Lower lobe of right lung (tissue), 2 donors: ENCODE results near the gene ZFAND3. TPM values are rescaled to one million over a fixed set of nuclear protein-coding genes. Genes with fewer than 3 reads are reported as not detected.

ENCODE experiments used
- ATAC-seq, 2 donors: fragments of 200-7000 bp; cut with Tn5 transposase; one replicate each; pipeline ENCODE4 v1.9.1; 2020 to 2022; ENCODE audit warnings: mild to moderate bottlenecking in 2 of 2, moderate library complexity in 2 of 2
- DNase-seq: peaks from one replicate; pipeline ENCODE4 v3.0.0-alpha.2; 2020
- H3K27ac ChIP-seq: fragments of 200-600 bp; one replicate; pipeline ENCODE4 v1.8.0; 2022
- H3K27me3 ChIP-seq: fragments of 200-600 bp; one replicate; pipeline ENCODE4 v1.8.0; 2022; ENCODE audit warnings: low read depth
- H3K36me3 ChIP-seq: fragments of 200-600 bp; one replicate; pipeline ENCODE4 v1.8.0; 2022; ENCODE audit warnings: mild to moderate bottlenecking
- H3K4me1 ChIP-seq: fragments of 200-600 bp; one replicate; pipeline ENCODE4 v1.8.0; 2022
- H3K4me3 ChIP-seq: fragments of 200-600 bp; one replicate; pipeline ENCODE4 v1.8.0; 2022; ENCODE audit warnings: mild to moderate bottlenecking
- H3K9me3 ChIP-seq: fragments of 200-600 bp; one replicate; pipeline ENCODE4 v1.8.0; 2022
- intact Hi-C: fragments of 100-400 bp; cut with DNase I; formaldehyde crosslinking; loops from one replicate; pipeline ENCODE4 v1.11.0; 2022
- total RNA-seq: library from RNA; stranded (reverse); fragmentation: NEBNext Ultra II Directional; extraction: Animal tissue kit (Norgen Biotek cat#: 25700); gene quantifications from one replicate; pipeline ENCODE4 v1.2.1, GENCODE V29; 2021
- TF ChIP-seq, protein P1 (sequence below): fragments of 200-600 bp; IDR thresholded peaks from one replicate; pipeline ENCODE4 v1.8.0; 2022; ENCODE audit warnings: antibody characterized with exemption, mild to moderate bottlenecking
- donor health status: DM: no; HTN: yes; CAD: no; lungs with severe emphysema.

ZFAND3 gene
- total RNA-seq, 1 donor from 2014 or later, result 83.3 TPM

GRCh38 chr6:38113825-38114576 lies 294.5 kb downstream of the ZFAND3 start:
- H3K4me1 ChIP-seq, result peaks cover 10% of the 10 kb centered on the region
- no peaks in the 10 kb centered on the region for H3K9me3 ChIP-seq
- intact Hi-C loops, result no loop called here
- no peak for DNase-seq
- H3K4me3 ChIP-seq, result no peak overlapping the region
- H3K27me3 ChIP-seq, result no peaks in the 10 kb centered on the region
- H3K36me3 ChIP-seq, result peaks cover 28% of the 10 kb centered on the region
- no peak overlapping the region for H3K27ac ChIP-seq
- TF ChIP-seq, protein P1, sequence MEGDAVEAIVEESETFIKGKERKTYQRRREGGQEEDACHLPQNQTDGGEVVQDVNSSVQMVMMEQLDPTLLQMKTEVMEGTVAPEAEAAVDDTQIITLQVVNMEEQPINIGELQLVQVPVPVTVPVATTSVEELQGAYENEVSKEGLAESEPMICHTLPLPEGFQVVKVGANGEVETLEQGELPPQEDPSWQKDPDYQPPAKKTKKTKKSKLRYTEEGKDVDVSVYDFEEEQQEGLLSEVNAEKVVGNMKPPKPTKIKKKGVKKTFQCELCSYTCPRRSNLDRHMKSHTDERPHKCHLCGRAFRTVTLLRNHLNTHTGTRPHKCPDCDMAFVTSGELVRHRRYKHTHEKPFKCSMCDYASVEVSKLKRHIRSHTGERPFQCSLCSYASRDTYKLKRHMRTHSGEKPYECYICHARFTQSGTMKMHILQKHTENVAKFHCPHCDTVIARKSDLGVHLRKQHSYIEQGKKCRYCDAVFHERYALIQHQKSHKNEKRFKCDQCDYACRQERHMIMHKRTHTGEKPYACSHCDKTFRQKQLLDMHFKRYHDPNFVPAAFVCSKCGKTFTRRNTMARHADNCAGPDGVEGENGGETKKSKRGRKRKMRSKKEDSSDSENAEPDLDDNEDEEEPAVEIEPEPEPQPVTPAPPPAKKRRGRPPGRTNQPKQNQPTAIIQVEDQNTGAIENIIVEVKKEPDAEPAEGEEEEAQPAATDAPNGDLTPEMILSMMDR, result no peak
- ATAC-seq, result no peak

- DNase-seq (no peak), ATAC-seq (no peak)
- Histone ChIP-seq H3K27ac (no peak overlapping the region), H3K4me1 (peaks cover 12% of the 10 kb centered on the region), H3K27me3 (no peaks in the 10 kb centered on the region), H3K9me3 (no peaks in the 10 kb centered on the region), H3K4me3 (no peak overlapping the region), H3K36me3 (peaks cover 34% of the 10 kb centered on the region)
- intact Hi-C loops, result no loop called here
- TF ChIP-seq, protein P1, result no peak
Observed at GRCh38 chr6:38114976-38115625, 295.6 kb downstream of the ZFAND3 start.

- no peak overlapping the region for H3K4me3 ChIP-seq
- no peaks in the 10 kb centered on the region for H3K27me3 ChIP-seq
- no peaks in the 10 kb centered on the region for H3K9me3 ChIP-seq
- intact Hi-C loops, result no loop called here
- ATAC-seq (no peak), DNase-seq (no peak)
- peaks cover 11% of the 10 kb centered on the region for H3K4me1 ChIP-seq
- TF ChIP-seq, protein P1, result no peak
- H3K27ac ChIP-seq, result no peak overlapping the region
- peaks cover 34% of the 10 kb centered on the region for H3K36me3 ChIP-seq
Observed at GRCh38 chr6:38115626-38116008, 296.1 kb downstream of the ZFAND3 start.

- DNase-seq, result no peak
- no peak for ATAC-seq
- Histone ChIP-seq H3K4me1 (peaks cover 8% of the 10 kb centered on the region), H3K27ac (no peak overlapping the region), H3K27me3 (no peaks in the 10 kb centered on the region), H3K4me3 (no peak overlapping the region), H3K36me3 (peaks cover 40% of the 10 kb centered on the region), H3K9me3 (no peaks in the 10 kb centered on the region)
- TF ChIP-seq, protein P1, result no peak
- intact Hi-C loops, result no loop called here
Observed at GRCh38 chr6:38116248-38116647, 296.7 kb downstream of the ZFAND3 start.

DNA sequence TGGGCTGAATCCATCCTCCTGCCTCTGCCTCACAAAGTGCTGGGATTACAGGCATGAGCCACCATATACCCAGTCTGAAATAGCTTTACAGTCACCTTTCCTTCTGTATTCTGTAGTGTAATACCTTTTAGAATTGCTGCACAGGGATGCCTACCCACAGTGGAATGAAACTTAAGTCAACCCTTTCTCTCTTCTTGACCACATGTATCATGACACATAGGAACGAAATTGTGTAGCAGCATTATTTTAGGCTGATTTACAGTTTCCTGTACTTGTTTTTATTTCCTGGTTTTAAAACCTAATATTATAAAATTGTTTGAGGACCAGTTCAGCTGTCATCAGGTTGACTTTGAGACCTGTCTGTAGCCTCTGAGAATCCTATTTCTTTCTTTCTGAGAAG lies 297.8 kb downstream of the ZFAND3 start:
- Histone ChIP-seq H3K27me3 (no peaks in the 10 kb centered on the region), H3K36me3 (peaks cover 40% of the 10 kb centered on the region), H3K4me1 (peaks cover 8% of the 10 kb centered on the region), H3K4me3 (no peak overlapping the region), H3K9me3 (no peaks in the 10 kb centered on the region), H3K27ac (no peak overlapping the region)
- intact Hi-C loops, result no loop called here
- ATAC-seq, result no peak
- no peak for DNase-seq
- TF ChIP-seq, protein P1, result no peak
